Glutamatergic neuron (in vitro differentiated cells): ENCODE results near the gene HRH3. TPM values are rescaled to one million over a fixed set of nuclear protein-coding genes. Genes with fewer than 3 reads are reported as not detected.

Source experiments
- DNase-seq: peaks from one replicate; pipeline ENCODE4 v3.0.0; 2022
- H3K27ac Mint-ChIP-seq: one replicate; pipeline ENCODE4 v1.8.0; 2020; ENCODE audit warnings: mild to moderate bottlenecking, mixed read lengths, inconsistent platforms; ENCODE audit not compliant: unreplicated experiment
- H3K27me3 Mint-ChIP-seq: one replicate; pipeline ENCODE4 v1.8.0; 2020; ENCODE audit warnings: mild to moderate bottlenecking, moderate library complexity, mixed read lengths, inconsistent platforms; ENCODE audit not compliant: unreplicated experiment
- H3K36me3 Mint-ChIP-seq: one replicate; pipeline ENCODE4 v1.8.0; 2020; ENCODE audit warnings: mild to moderate bottlenecking, mixed read lengths, inconsistent platforms; ENCODE audit not compliant: unreplicated experiment
- H3K4me1 Mint-ChIP-seq: one replicate; pipeline ENCODE4 v1.8.0; 2020; ENCODE audit warnings: mild to moderate bottlenecking, low read depth, mixed read lengths, inconsistent platforms; ENCODE audit not compliant: unreplicated experiment
- H3K4me3 Mint-ChIP-seq: one replicate; pipeline ENCODE4 v1.8.0; 2020; ENCODE audit warnings: mild to moderate bottlenecking, mixed read lengths, inconsistent platforms; ENCODE audit not compliant: unreplicated experiment
- H3K9me3 Mint-ChIP-seq: one replicate; pipeline ENCODE4 v1.8.0; 2020; ENCODE audit warnings: mild to moderate bottlenecking, moderate library complexity, mixed read lengths, inconsistent platforms; ENCODE audit not compliant: unreplicated experiment
- total RNA-seq: library from RNA; stranded (reverse); fragmentation: NEBNext Ultra II Directional; extraction: Animal tissue kit (Norgen Biotek cat#: 25700); gene quantifications from one replicate; pipeline ENCODE4 v1.2.1, GENCODE V29; 2021; ENCODE audit not compliant: unreplicated experiment
- TF ChIP-seq, protein P1 (sequence below): fragments of 200-600 bp; sonication (generic); IDR thresholded peaks from one replicate; pipeline ENCODE4 v1.5.0; 2021; ENCODE audit not compliant: partially characterized antibody, unreplicated experiment

Gene HRH3
- total RNA-seq, 1 donor from 2014 or later = 13.7 TPM

DNA sequence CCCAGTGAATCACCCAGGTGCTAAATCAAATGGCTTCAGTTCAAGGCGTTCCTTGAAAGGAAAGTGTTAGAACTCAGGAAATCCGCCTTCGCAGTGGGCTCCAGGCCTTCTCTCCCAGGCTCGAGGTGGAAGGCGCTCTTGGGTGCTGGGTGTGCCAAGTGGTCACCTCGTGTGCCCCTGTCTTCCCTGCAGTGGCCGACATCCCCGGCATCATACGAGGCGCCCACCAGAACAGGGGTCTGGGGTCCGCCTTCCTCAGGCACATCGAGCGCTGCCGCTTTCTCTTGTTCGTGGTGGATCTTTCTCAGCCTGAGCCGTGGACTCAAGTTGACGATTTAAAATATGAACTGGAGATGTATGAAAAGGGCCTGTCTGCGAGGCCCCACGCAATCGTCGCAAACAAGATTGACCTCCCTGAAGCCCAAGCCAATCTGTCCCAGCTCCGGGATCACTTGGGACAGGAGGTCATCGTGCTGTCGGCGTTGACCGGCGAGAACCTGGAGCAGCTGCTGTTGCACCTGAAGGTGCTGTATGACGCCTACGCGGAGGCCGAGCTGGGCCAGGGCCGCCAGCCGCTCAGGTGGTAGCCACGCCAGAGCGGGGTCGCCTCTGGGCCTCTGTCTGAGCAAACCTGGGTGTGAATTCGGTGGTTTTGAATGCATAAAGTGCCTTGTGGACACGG, 19.4 kb downstream of the HRH3 start:
- H3K4me3 Mint-ChIP-seq = no peak overlapping the region
- DNase-seq = peak; percentile 6
- peaks cover 8% of the 10 kb centered on the region for H3K4me1 Mint-ChIP-seq
- TF ChIP-seq, protein P1, sequence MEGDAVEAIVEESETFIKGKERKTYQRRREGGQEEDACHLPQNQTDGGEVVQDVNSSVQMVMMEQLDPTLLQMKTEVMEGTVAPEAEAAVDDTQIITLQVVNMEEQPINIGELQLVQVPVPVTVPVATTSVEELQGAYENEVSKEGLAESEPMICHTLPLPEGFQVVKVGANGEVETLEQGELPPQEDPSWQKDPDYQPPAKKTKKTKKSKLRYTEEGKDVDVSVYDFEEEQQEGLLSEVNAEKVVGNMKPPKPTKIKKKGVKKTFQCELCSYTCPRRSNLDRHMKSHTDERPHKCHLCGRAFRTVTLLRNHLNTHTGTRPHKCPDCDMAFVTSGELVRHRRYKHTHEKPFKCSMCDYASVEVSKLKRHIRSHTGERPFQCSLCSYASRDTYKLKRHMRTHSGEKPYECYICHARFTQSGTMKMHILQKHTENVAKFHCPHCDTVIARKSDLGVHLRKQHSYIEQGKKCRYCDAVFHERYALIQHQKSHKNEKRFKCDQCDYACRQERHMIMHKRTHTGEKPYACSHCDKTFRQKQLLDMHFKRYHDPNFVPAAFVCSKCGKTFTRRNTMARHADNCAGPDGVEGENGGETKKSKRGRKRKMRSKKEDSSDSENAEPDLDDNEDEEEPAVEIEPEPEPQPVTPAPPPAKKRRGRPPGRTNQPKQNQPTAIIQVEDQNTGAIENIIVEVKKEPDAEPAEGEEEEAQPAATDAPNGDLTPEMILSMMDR = no peak
- H3K36me3 Mint-ChIP-seq = no peaks in the 10 kb centered on the region
- no peak overlapping the region for H3K27ac Mint-ChIP-seq
- no peaks in the 10 kb centered on the region for H3K27me3 Mint-ChIP-seq
- peaks cover 2% of the 10 kb centered on the region for H3K9me3 Mint-ChIP-seq

DNA sequence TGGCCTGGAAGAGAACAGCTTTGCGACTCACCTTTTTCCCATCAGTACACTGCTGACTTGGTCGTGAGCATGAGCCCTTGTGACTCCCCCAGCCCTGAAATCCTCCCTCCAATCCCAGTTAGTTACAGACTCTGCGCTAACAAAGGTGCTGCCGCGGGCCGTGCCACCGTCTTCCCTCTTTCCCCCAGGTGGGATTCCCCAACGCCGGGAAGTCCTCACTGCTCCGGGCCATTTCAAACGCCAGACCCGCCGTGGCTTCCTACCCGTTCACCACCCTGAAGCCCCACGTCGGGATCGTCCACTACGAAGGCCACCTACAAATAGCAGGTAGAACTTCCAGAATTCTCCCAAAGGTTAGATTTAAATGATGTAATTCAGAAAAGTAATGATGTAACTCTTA, 21.1 kb downstream of the HRH3 start:
- TF ChIP-seq, protein P1 = no peak
- no peaks in the 10 kb centered on the region for H3K36me3 Mint-ChIP-seq
- H3K4me3 Mint-ChIP-seq = no peak overlapping the region

DNA sequence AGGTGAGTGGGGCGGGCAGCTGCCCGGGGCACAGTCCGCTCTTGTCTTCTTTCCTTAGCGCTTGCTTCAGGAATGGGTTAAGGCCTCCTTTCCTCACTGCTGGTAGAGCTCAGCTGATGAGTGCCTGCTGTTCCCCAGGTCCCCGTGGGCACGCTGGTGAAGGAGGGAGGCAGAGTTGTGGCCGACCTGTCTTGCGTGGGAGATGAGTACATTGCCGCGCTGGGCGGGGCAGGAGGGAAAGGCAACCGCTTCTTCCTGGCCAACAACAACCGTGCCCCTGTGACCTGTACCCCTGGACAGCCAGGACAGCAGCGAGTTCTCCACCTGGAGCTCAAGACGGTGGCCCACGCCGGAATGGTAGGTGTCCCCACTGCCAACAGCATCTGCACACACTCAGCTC, 21.6 kb downstream of the HRH3 start:
- peaks cover 2% of the 10 kb centered on the region for H3K9me3 Mint-ChIP-seq
- TF ChIP-seq, protein P1 = no peak
- no peak overlapping the region for H3K27ac Mint-ChIP-seq
- peaks cover 8% of the 10 kb centered on the region for H3K4me1 Mint-ChIP-seq
- peak; percentile 10 for DNase-seq
- H3K36me3 Mint-ChIP-seq = no peaks in the 10 kb centered on the region
- no peaks in the 10 kb centered on the region for H3K27me3 Mint-ChIP-seq
- no peak overlapping the region for H3K4me3 Mint-ChIP-seq

More for the DNA sequence above, 21.1 kb downstream of the HRH3 start:
- H3K27me3 Mint-ChIP-seq = no peaks in the 10 kb centered on the region
- no peak overlapping the region for H3K27ac Mint-ChIP-seq
- H3K9me3 Mint-ChIP-seq = peaks cover 2% of the 10 kb centered on the region
- H3K4me1 Mint-ChIP-seq = peaks cover 8% of the 10 kb centered on the region
- peak; percentile 2 for DNase-seq

DNA sequence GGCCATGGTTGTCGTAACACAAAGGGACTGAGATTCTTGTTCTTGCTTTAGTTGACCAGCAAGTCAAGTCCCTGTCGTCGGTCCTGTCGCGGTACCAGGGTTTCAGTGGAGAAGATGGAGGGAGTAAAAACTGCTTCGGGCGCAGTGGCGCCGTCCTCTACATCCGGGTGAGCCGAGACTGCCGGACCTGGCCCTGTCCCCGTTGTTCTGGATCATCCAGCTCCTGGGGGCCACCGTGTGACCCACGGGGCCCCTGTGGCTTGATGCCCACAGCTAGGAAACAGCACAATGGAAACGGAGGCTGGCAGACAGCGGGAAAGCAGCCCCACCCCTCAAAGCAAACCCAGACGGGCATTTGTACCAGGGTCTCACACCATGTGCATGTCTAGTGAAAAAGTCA, 22.3 kb downstream of the HRH3 start:
- H3K4me1 Mint-ChIP-seq = peaks cover 2% of the 10 kb centered on the region
- no peaks in the 10 kb centered on the region for H3K27me3 Mint-ChIP-seq
- no peaks in the 10 kb centered on the region for H3K36me3 Mint-ChIP-seq
- TF ChIP-seq, protein P1 = no peak
- peak; percentile 4 for DNase-seq
- peaks cover 2% of the 10 kb centered on the region for H3K9me3 Mint-ChIP-seq
- H3K4me3 Mint-ChIP-seq = no peak overlapping the region
- H3K27ac Mint-ChIP-seq = no peak overlapping the region

DNA sequence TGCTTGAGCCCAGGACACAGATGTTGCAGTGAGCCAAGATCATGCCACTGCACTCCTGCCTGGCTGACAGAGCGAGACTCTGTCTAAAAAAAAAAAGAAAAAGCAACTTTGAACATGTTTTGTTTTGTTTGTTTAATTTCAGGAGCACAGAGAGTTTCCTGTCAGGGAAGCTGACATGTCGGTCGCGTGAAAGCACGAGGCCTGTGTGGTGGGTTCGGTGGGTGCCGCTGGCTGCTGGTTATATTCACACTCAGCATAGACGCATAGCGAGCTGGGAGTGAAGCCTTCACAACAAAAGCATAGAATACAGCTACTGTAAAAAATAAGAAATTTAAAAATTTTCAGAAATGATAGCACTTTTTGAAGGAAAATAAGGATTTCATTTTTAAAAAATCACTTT, 22.8 kb downstream of the HRH3 start:
- Mint-ChIP-seq H3K4me3 (no peak overlapping the region), H3K4me1 (peaks cover 2% of the 10 kb centered on the region)

More for the DNA sequence above, 22.8 kb downstream of the HRH3 start:
- H3K9me3 Mint-ChIP-seq = peaks cover 2% of the 10 kb centered on the region
- DNase-seq = peak; percentile 3
- H3K27me3 Mint-ChIP-seq = no peaks in the 10 kb centered on the region
- H3K27ac Mint-ChIP-seq = no peak overlapping the region
- TF ChIP-seq, protein P1 = no peak
- no peaks in the 10 kb centered on the region for H3K36me3 Mint-ChIP-seq
